B cell (primary cell): ENCODE measurements around the gene FOXI2.

ENCODE experiments used
- CTCF ChIP-seq: fragments of 200-600 bp; IDR thresholded peaks from one replicate; pipeline ENCODE4 v1.8.0; 2022; ENCODE audit warnings: antibody characterized with exemption, mild to moderate bottlenecking
- EZH2 ChIP-seq: IDR thresholded peaks from 2 replicates; pipeline ENCODE4 v1.6.1; 2012; ENCODE audit warnings: borderline replicate concordance, low read depth, mild to moderate bottlenecking, moderate library complexity, low read length; ENCODE audit not compliant: insufficient read depth, poor library complexity, severe bottlenecking

GRCh38 chr10:127776816-127777215, 39.8 kb downstream of the FOXI2 start:
- TF ChIP-seq CTCF (no peak), EZH2 (no peak)
